ENCODE results near the gene PRKAG2.

Gene PRKAG2

DNA sequence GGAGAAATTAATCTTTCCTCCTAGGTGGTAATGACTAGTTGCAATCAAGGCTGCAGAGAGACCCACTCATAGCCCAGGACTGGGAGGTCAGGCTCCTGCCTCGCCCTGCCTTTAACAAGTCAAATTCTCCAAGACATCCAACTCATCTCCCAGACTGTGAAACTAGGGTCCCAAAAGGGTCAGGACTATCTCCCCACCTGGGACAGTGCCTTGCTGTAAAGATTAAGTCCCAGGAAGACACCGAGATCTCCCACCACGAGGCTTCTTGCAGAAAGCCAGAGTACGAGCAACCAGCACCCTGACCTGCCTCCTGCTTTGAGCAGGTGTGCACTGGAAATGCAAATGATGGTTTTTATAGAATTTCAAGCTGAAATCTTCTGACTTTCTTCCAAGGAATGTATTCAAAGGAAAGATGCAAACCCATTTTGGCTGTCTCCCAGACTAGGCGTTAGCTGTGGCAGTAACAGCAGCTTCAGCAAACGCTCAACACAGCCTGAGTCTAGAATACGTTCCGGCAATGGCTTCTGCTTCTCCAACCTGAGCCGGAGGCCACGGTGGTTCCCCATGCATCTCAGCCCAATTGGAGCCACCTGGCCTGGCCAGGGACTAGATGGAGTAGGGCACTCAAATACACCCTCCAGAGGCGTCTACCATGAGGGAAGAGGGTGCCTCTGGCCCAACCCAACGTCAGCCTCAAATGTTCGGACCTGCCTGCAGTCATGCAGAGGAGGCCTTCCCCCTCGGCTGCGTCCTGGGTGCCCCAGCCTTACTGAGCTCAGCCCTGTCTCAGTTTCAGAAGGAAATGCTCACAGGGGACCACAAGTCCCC is 170.4 kb downstream of the PRKAG2 start:
- TF ChIP-seq, protein P1, sequence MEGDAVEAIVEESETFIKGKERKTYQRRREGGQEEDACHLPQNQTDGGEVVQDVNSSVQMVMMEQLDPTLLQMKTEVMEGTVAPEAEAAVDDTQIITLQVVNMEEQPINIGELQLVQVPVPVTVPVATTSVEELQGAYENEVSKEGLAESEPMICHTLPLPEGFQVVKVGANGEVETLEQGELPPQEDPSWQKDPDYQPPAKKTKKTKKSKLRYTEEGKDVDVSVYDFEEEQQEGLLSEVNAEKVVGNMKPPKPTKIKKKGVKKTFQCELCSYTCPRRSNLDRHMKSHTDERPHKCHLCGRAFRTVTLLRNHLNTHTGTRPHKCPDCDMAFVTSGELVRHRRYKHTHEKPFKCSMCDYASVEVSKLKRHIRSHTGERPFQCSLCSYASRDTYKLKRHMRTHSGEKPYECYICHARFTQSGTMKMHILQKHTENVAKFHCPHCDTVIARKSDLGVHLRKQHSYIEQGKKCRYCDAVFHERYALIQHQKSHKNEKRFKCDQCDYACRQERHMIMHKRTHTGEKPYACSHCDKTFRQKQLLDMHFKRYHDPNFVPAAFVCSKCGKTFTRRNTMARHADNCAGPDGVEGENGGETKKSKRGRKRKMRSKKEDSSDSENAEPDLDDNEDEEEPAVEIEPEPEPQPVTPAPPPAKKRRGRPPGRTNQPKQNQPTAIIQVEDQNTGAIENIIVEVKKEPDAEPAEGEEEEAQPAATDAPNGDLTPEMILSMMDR (conservative IDR thresholded peaks at IDR 0.05): no peak
- H3K27ac ChIP-seq: no peak overlapping the region

DNA sequence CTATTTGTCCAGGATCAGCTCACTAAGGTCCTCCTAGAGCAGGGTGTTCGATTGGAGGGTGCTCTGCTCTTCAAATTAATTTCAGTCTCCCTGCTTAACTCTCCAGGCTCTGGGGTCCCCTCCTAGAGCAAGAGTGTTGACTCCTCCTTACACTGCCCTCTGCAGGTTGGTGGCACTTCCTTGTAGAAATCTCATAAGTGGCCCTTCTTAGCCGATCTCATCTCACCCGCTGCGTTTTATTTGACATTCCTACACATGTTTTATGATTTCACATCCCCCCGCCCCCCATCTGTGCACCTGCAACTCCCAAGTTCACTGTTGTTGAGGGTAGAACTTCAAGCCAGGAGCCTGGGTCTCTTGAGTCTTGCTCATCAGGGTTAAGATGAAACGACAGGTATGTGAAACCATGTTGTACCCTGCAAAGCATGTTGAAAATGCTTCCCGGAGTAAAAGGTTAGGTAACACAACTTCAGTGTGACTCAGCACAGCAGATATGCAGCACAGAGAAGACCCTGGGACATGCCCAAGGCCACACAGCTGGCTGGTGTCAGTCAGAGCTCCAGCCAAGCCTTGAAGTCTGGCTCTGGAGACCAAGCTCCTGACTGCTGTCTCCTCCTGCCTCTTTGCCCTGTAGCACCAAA is 171.2 kb downstream of the PRKAG2 start:
- TF ChIP-seq, protein P1 (conservative IDR thresholded peaks at IDR 0.05): peak; percentile 63
- no peak overlapping the region for H3K27ac ChIP-seq

DNA sequence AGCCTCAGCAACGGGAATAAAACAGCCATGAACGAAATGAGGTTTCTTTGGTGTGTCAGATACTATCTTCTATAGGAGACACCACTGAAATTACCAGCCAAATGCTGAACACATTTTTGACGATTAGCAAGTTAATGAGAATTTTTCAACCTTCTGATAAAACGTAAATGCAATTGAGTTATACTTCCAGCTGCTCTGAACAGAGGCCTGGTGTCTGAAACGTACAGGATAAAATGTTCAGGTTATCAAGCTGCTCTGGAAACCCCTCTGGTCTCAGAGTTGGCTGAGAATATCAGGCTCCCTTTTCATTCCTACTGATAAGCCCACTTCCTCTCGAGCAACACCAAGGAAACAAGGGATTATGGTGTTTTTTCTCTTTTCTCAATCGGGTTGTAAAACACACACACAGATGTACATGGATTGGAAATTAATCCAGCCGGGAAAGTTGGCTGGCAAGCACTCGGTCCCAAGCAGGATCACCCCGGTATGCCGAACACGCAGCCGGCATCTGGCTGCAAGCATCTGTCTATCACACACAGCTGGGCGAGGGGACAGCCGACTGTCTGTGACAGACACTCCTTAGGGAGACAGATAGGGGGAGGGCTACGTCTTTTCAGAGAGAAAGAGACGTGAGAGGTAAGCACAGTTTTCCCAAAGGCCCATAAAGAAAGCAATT is 171.8 kb downstream of the PRKAG2 start:
- TF ChIP-seq, protein P1 (conservative IDR thresholded peaks at IDR 0.05): no peak
- no peak overlapping the region for H3K27ac ChIP-seq

DNA sequence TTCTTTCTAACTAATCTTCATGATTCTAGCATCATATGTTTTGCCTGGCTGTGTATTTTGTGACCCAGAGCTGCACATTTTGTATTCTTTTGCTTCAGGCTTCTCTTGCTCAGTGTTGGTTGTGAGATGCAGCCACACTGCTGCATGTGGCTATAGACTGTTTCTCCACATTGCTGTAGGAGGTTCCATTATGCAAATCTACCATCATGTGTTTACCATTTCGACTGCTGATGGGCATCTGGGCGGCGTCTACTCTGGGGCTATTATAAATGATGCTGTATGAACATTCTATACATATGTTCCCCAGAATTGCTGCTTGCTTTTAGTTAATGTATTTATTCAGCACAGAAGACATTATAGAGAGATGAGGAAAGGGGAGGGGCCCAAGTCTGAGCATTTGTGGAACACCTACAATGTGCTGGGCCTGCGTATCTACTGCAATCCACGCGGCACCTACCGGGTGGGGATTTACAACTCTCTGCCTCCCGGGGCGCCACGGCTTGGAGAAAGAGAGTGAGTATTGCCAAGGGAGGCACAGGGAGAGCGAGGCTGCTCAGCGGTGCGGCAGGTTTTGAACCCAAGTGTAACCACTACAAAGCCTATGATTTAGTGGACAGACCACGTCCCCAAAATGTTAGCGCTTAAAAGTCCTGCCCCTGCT is 172.5 kb downstream of the PRKAG2 start:
- H3K27ac ChIP-seq: no peak overlapping the region
- TF ChIP-seq, protein P1 (conservative IDR thresholded peaks at IDR 0.05): no peak

DNA sequence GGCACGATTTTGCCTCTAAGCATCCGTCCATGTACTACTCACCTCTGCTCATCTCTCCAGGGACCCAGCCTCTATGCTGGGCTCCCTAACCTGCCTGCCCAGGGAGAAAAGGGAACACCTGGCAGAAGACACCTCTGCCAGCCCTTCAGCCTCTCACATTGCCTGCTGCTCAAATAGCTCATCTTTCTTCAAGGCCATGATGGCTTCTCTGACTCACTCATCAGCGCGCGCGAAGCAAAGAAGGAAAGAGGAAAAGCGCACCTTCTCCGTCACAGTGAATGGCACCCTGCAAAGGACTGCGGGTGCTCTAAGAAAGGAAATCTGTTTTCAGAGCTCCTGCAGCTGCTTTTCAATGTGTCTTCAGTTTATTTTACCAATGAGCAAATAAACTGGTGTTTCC is 174.0 kb downstream of the PRKAG2 start:
- no peak overlapping the region for H3K27ac ChIP-seq
- TF ChIP-seq, protein P1 (conservative IDR thresholded peaks at IDR 0.05): no peak

DNA sequence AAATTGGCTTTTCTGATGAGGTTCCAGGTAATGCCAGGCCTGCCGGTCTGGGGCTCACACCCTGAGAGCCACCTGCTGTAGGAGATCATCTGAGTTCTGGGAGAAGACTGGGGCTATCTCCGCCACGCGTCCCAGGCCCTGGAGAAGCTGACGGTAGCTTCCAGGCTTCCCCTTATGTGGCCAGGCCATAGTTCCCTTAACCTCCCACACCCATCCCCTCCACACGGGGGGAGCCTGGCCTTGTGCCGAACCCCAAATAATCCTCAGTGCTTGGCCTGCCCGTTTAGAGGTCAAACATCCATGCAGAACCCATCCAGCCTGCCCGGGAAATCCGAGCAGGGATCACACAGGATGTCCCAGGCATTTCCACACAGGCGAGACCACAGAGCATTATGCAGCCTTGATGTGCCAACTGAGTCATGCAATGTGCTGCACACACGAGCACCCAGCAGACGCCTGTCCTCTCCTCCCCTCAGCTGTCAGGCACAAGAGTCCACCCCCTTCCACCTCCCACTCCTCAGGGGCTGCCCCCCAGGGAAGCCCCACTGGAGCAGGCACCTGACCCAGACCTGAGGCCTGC is 176.2 kb downstream of the PRKAG2 start:
- H3K27ac ChIP-seq: no peak overlapping the region
- TF ChIP-seq, protein P1 (conservative IDR thresholded peaks at IDR 0.05): no peak

Measured in VCaP (cell line).